ENCODE data around the gene GSK3A. TPM values are rescaled to one million over a fixed set of nuclear protein-coding genes. Genes with fewer than 3 reads are reported as not detected.

Gene GSK3A
- total RNA-seq, 1 donor from 2014 or later: 54.4 TPM

DNA sequence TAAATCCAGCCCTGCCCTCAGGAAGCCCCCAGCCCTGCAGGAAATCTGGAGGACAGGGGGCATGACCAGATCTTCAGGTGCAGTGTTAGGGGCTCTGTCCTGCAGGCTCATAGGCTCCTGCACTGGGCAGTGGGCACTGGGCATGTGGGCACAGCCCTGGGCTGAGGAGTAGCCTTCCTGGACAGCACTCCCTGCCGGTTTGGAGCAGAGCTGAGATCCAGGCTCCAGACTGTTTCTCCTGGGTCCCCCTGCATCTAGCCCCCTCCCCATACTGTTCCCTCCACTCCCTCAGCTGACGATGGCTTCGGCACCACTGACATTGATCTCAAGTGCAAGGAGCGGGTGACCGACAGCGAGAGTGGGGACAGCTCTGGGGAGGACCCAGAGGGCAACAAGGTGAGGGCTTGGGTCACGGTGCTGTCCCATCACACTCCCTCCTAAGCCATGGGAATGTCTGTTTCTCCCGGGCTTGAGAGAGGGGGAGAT lies 47.2 kb upstream of the GSK3A start:
- no peaks in the 10 kb centered on the region for H3K9me3 Mint-ChIP-seq (ENCODE audit: unreplicated experiment)

DNA sequence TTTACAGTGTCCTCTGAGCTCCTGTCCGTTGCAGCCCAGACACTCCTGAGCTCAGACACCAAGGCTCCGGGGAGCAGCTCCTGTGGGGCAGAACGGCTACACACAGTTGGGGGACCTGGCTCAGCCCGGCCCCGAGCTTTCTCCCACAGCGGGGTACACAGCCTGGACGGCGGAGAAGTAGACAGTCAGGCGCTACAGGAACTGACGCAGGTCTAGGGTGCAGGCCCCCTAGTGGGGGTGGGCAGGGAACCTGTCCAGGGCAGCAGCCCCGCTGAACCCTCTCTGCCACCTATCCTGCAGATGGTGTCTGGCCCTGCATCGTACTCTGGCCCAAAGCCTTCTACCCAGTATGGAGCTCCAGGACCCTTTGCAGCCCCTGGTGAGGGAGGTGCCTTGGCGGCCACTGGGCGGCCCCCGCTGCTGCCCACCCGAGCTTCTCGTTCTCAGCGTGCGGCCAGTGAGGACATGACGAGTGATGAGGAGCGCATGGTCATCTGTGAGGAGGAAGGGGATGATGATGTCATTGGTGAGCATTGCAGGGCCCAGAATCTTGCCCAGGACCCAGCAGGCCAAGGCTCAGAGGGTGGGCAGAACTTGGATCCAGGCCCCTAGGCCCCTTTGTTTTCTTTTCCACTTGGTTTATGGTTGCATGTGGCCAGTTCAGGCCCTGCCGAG lies 46.6 kb upstream of the GSK3A start:
- Mint-ChIP-seq H3K36me3 (ENCODE audit: low read depth, unreplicated experiment) (peaks cover 20% of the 10 kb centered on the region), H3K27me3 (ENCODE audit: unreplicated experiment) (peaks cover 23% of the 10 kb centered on the region), H3K4me3 (ENCODE audit: unreplicated experiment) (no peak overlapping the region)

More for the DNA sequence above, 47.2 kb upstream of the GSK3A start:
- Mint-ChIP-seq H3K27ac (ENCODE audit: unreplicated experiment) (no peak overlapping the region), H3K4me1 (ENCODE audit: unreplicated experiment) (peaks cover 17% of the 10 kb centered on the region), H3K27me3 (ENCODE audit: unreplicated experiment) (peaks cover 23% of the 10 kb centered on the region), H3K36me3 (ENCODE audit: low read depth, unreplicated experiment) (peaks cover 20% of the 10 kb centered on the region), H3K4me3 (ENCODE audit: unreplicated experiment) (no peak overlapping the region)
- TF ChIP-seq, protein P1, sequence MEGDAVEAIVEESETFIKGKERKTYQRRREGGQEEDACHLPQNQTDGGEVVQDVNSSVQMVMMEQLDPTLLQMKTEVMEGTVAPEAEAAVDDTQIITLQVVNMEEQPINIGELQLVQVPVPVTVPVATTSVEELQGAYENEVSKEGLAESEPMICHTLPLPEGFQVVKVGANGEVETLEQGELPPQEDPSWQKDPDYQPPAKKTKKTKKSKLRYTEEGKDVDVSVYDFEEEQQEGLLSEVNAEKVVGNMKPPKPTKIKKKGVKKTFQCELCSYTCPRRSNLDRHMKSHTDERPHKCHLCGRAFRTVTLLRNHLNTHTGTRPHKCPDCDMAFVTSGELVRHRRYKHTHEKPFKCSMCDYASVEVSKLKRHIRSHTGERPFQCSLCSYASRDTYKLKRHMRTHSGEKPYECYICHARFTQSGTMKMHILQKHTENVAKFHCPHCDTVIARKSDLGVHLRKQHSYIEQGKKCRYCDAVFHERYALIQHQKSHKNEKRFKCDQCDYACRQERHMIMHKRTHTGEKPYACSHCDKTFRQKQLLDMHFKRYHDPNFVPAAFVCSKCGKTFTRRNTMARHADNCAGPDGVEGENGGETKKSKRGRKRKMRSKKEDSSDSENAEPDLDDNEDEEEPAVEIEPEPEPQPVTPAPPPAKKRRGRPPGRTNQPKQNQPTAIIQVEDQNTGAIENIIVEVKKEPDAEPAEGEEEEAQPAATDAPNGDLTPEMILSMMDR (IDR thresholded peaks at IDR 0.05; ENCODE audit: unreplicated experiment): no peak
- no peak for DNase-seq (ENCODE audit: low spot score)

DNA sequence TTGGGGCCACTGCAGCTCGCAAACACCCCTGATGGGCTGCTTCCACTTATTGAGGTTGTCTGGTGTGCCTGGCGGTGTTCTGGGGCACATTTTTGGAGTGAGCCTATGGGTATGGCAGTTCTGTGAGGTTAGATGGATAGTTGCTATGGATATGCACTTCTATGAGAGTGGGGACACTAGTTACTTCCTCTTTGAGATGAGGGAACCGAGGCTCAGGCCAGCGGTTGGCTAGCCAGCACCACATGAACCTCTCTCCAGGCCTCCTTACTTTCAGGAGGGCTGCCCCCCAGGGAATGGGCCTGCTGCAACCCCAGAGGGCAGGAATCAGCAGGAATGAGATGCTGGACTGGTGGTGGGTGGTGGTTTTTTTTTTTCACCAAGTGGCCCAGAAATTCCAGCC lies 46.0 kb upstream of the GSK3A start:
- H3K27me3 Mint-ChIP-seq (ENCODE audit: unreplicated experiment): peaks cover 23% of the 10 kb centered on the region
- no peak for DNase-seq (ENCODE audit: low spot score)
- TF ChIP-seq, protein P1 (IDR thresholded peaks at IDR 0.05; ENCODE audit: unreplicated experiment): no peak
- no peak overlapping the region for H3K4me3 Mint-ChIP-seq (ENCODE audit: unreplicated experiment)
- H3K4me1 Mint-ChIP-seq (ENCODE audit: unreplicated experiment): peaks cover 17% of the 10 kb centered on the region
- peaks cover 19% of the 10 kb centered on the region for H3K36me3 Mint-ChIP-seq (ENCODE audit: low read depth, unreplicated experiment)
- no peaks in the 10 kb centered on the region for H3K9me3 Mint-ChIP-seq (ENCODE audit: unreplicated experiment)
- no peak overlapping the region for H3K27ac Mint-ChIP-seq (ENCODE audit: unreplicated experiment)

More for the DNA sequence above, 46.6 kb upstream of the GSK3A start:
- peaks cover 17% of the 10 kb centered on the region for H3K4me1 Mint-ChIP-seq (ENCODE audit: unreplicated experiment)
- DNase-seq (ENCODE audit: low spot score): no peak
- no peak overlapping the region for H3K27ac Mint-ChIP-seq (ENCODE audit: unreplicated experiment)
- TF ChIP-seq, protein P1 (IDR thresholded peaks at IDR 0.05; ENCODE audit: unreplicated experiment): no peak
- H3K9me3 Mint-ChIP-seq (ENCODE audit: unreplicated experiment): no peaks in the 10 kb centered on the region

DNA sequence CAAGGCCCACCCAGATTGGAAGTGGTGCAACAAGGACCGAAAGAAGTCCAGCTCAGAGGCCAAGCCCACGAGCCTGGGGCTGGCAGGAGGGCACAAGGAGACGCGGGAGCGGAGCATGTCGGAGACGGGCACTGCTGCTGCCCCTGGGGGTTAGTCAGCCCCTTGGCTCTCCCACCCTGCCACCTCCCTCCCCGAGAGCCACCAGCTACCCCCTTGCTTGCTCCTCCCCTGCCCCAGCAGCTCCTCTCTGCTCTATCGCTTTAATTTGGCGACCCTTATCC lies 45.4 kb upstream of the GSK3A start:
- H3K27me3 Mint-ChIP-seq (ENCODE audit: unreplicated experiment): peaks cover 21% of the 10 kb centered on the region
- no peak overlapping the region for H3K27ac Mint-ChIP-seq (ENCODE audit: unreplicated experiment)
- DNase-seq (ENCODE audit: low spot score): no peak
- no peaks in the 10 kb centered on the region for H3K9me3 Mint-ChIP-seq (ENCODE audit: unreplicated experiment)
- H3K4me3 Mint-ChIP-seq (ENCODE audit: unreplicated experiment): no peak overlapping the region
- peaks cover 17% of the 10 kb centered on the region for H3K4me1 Mint-ChIP-seq (ENCODE audit: unreplicated experiment)
- peaks cover 16% of the 10 kb centered on the region for H3K36me3 Mint-ChIP-seq (ENCODE audit: low read depth, unreplicated experiment)
- TF ChIP-seq, protein P1 (IDR thresholded peaks at IDR 0.05; ENCODE audit: unreplicated experiment): no peak

DNA sequence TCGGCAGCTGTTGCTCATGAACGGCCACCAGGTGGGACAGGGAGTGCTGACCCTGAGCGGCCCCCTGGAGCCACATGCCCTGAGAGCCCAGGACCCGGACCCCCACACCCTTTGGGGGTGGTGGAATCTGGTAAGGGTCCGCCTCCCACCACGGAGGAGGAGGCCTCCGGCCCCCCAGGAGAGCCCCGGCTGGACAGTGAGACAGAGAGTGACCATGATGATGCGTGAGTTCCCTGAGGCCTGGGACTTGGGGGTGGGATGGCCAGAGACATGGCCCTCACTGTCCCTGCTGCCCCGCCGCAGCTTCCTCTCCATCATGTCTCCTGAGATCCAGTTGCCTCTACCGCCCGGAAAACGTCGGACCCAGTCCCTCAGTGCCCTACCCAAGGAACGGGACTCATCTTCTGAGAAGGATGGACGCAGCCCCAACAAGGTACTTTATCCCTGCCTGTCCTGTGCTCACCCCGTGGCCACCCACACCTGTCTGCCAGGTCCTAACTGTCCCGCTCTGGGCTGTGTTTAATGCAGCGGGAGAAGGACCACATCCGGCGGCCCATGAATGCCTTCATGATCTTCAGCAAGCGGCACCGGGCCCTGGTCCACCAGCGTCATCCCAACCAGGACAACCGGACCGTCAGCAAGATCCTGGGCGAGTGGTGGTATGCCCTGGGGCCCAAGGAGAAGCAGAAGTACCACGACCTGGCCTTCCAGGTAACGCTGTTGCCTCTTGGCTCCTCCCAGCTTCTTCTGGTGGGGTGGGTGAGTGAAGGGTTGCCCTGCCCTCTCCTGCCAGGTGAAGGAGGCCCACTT lies 44.8 kb upstream of the GSK3A start:
- peaks cover 16% of the 10 kb centered on the region for H3K36me3 Mint-ChIP-seq (ENCODE audit: low read depth, unreplicated experiment)
- H3K27ac Mint-ChIP-seq (ENCODE audit: unreplicated experiment): no peak overlapping the region
- no peaks in the 10 kb centered on the region for H3K9me3 Mint-ChIP-seq (ENCODE audit: unreplicated experiment)
- H3K27me3 Mint-ChIP-seq (ENCODE audit: unreplicated experiment): peaks cover 21% of the 10 kb centered on the region
- no peak for DNase-seq (ENCODE audit: low spot score)
- no peak overlapping the region for H3K4me3 Mint-ChIP-seq (ENCODE audit: unreplicated experiment)
- TF ChIP-seq, protein P1 (IDR thresholded peaks at IDR 0.05; ENCODE audit: unreplicated experiment): no peak
- peaks cover 21% of the 10 kb centered on the region for H3K4me1 Mint-ChIP-seq (ENCODE audit: unreplicated experiment)
